ENCODE data around the gene DLEU7.

The DLEU7 gene

DNA sequence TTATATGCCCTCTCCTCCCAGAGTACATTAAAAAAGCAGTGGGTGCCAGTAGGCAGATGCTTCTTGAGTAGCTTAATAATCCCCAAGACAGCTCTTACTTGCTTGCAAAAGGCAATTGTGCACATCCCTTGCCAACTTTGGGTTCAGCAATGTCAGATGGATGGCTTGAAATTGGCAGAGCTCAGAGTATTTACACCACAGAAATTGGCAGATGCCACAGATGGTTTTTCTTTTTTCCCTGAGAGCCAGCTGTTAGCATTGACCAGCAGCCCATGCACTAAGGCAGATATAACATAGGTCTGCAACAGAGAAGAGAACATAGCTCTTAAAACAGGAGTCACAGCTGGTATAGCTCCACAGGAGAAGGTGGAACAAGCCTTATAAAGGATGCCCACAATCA is 47.7 kb upstream of the DLEU7 start:
- H3K4me1 ChIP-seq (ENCODE audit: control insufficient read depth, insufficient read depth, low read length), result no peaks in the 10 kb centered on the region
- ChIA-PET POLR2A (interaction anchor here (1.1 kb wide), 1 partner anchor 19 kb away, joined by 3 read pairs; the partner anchor contains the start of gene RNASEH2B), CTCF (interaction anchor here (0.6 kb wide), 1 partner anchor 14 kb away, joined by 4 read pairs; no protein-coding TSS in a partner anchor)
- H3K4me3 ChIP-seq (ENCODE audit: low read depth, low read length), result no peak overlapping the region
- no peaks in the 10 kb centered on the region for H3K36me3 ChIP-seq (ENCODE audit: control insufficient read depth in 2 of 2, insufficient read depth in 1 of 2, low read length in 2 of 2)
- H3K9me3 ChIP-seq (ENCODE audit: control insufficient read depth, insufficient read depth, low read depth, low read length), result no peaks in the 10 kb centered on the region
- no peak overlapping the region for H3K27ac ChIP-seq (ENCODE audit: extremely low read depth, low read depth, low read length)
- TF ChIP-seq ZNF112 (tag by site-specific recombination; IDR thresholded peaks at IDR 0.05) (0 out of 2 replicates have a peak, but pooled peaks have one; percentile 43), ZNF169 (tag by site-specific recombination; IDR thresholded peaks at IDR 0.05) (no peak), ZBTB7A (tag by site-specific recombination; IDR thresholded peaks at IDR 0.05; ENCODE audit: low read depth) (no peak), SALL2 (tag by site-specific recombination; IDR thresholded peaks at IDR 0.05; ENCODE audit: borderline replicate concordance) (no peak), ZNF654 (tag by site-specific recombination; IDR thresholded peaks at IDR 0.05; ENCODE audit: low read depth) (no peak)
- TF ChIP-seq, protein P1, sequence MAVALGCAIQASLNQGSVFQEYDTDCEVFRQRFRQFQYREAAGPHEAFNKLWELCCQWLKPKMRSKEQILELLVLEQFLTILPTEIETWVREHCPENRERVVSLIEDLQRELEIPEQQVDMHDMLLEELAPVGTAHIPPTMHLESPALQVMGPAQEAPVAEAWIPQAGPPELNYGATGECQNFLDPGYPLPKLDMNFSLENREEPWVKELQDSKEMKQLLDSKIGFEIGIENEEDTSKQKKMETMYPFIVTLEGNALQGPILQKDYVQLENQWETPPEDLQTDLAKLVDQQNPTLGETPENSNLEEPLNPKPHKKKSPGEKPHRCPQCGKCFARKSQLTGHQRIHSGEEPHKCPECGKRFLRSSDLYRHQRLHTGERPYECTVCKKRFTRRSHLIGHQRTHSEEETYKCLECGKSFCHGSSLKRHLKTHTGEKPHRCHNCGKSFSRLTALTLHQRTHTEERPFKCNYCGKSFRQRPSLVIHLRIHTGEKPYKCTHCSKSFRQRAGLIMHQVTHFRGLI (tag by site-specific recombination; IDR thresholded peaks at IDR 0.05), result no peak

DNA sequence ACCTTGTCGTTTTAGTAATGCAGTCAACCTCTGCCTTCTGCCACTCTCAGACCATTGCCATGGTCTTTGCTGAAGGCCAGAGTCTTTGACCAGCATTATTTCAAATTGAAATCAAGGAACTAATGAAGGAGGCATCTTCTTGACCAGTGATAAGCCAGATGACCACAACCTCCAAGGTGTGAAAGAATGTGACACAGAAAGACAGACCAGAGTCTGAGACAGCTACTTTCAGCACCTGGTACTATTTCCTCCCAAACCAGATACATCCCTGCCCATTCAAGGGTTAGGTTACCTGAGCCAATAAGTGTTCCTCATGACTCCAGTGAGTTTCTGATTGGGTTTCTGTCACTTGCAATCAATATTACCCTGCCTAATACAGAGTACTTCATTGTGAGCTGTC is 45.8 kb upstream of the DLEU7 start:
- Histone ChIP-seq H3K36me3 (ENCODE audit: control insufficient read depth in 2 of 2, insufficient read depth in 1 of 2, low read length in 2 of 2) (no peaks in the 10 kb centered on the region), H3K9me3 (ENCODE audit: control insufficient read depth, insufficient read depth, low read depth, low read length) (no peaks in the 10 kb centered on the region), H3K27ac (ENCODE audit: extremely low read depth, low read depth, low read length) (no peak overlapping the region), H3K4me3 (ENCODE audit: low read depth, low read length) (no peak overlapping the region), H3K4me1 (ENCODE audit: control insufficient read depth, insufficient read depth, low read length) (no peaks in the 10 kb centered on the region)
- POLR2A ChIA-PET, result interaction anchor here (1.1 kb wide), 1 partner anchor 20 kb away, joined by 4 read pairs; the partner anchor contains the start of gene RNASEH2B
- no peak for TF ChIP-seq ZNF791 (tag by site-specific recombination; IDR thresholded peaks at IDR 0.05)
- no peak for TF ChIP-seq ZNF777 (tag by site-specific recombination; IDR thresholded peaks at IDR 0.05; ENCODE audit: borderline replicate concordance)
- TF ChIP-seq HOXD13 (CRISPR knock-in tag; IDR thresholded peaks at IDR 0.05; ENCODE audit: borderline replicate concordance), result no peak
- TF ChIP-seq, protein P2, sequence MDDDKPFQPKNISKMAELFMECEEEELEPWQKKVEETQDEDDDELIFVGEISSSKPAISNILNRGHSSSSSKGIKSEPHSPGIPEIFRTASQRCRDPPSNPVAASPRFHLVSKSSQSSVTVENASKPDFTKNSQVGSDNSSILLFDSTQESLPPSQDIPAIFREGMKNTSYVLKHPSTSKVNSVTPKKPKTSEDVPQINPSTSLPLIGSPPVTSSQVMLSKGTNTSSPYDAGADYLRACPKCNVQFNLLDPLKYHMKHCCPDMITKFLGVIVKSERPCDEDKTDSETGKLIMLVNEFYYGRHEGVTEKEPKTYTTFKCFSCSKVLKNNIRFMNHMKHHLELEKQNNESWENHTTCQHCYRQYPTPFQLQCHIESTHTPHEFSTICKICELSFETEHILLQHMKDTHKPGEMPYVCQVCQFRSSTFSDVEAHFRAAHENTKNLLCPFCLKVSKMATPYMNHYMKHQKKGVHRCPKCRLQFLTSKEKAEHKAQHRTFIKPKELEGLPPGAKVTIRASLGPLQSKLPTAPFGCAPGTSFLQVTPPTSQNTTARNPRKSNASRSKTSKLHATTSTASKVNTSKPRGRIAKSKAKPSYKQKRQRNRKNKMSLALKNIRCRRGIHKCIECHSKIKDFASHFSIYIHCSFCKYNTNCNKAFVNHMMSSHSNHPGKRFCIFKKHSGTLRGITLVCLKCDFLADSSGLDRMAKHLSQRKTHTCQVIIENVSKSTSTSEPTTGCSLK (tag by site-specific recombination; IDR thresholded peaks at IDR 0.05), result no peak
- CTCF ChIA-PET, result interaction anchor here (0.7 kb wide), 1 partner anchor 1150 kb away, joined by 4 read pairs; no protein-coding TSS in a partner anchor

DNA sequence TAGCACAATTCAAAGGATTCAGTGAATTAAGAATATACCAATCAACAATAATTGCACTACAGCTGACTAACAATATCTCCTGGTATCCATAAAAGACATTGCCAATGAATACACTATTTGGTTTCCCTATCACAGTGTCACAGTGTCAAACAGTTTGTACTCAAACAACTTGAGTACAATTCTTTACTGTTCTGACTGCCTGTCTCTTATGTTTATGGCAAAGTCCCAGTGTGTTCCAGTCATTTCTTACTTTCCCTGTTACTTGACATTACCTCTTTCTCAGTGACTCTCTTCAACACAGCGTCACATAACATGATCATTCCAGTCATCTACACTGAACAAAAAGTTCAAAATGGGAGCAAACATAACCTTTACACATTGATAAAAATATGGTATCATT is 44.9 kb upstream of the DLEU7 start:
- Histone ChIP-seq H3K36me3 (ENCODE audit: control insufficient read depth in 2 of 2, insufficient read depth in 1 of 2, low read length in 2 of 2) (no peaks in the 10 kb centered on the region), H3K9me3 (ENCODE audit: control insufficient read depth, insufficient read depth, low read depth, low read length) (no peaks in the 10 kb centered on the region), H3K4me1 (ENCODE audit: control insufficient read depth, insufficient read depth, low read length) (no peaks in the 10 kb centered on the region), H3K4me3 (ENCODE audit: low read depth, low read length) (no peak overlapping the region), H3K27ac (ENCODE audit: extremely low read depth, low read depth, low read length) (no peak overlapping the region)
- POLR2A ChIA-PET, result no interaction called here
- CTCF ChIA-PET, result interaction anchor here (0.5 kb wide), 1 partner anchor 248 kb away, joined by 4 read pairs; no protein-coding TSS in a partner anchor
- TF ChIP-seq, protein P3, sequence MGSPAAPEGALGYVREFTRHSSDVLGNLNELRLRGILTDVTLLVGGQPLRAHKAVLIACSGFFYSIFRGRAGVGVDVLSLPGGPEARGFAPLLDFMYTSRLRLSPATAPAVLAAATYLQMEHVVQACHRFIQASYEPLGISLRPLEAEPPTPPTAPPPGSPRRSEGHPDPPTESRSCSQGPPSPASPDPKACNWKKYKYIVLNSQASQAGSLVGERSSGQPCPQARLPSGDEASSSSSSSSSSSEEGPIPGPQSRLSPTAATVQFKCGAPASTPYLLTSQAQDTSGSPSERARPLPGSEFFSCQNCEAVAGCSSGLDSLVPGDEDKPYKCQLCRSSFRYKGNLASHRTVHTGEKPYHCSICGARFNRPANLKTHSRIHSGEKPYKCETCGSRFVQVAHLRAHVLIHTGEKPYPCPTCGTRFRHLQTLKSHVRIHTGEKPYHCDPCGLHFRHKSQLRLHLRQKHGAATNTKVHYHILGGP (tag by site-specific recombination; IDR thresholded peaks at IDR 0.05), result peak; percentile 2; the same call in 1 of the 2 replicates
- no peak for TF ChIP-seq ZEB2 (tag by site-specific recombination; IDR thresholded peaks at IDR 0.05)

DNA sequence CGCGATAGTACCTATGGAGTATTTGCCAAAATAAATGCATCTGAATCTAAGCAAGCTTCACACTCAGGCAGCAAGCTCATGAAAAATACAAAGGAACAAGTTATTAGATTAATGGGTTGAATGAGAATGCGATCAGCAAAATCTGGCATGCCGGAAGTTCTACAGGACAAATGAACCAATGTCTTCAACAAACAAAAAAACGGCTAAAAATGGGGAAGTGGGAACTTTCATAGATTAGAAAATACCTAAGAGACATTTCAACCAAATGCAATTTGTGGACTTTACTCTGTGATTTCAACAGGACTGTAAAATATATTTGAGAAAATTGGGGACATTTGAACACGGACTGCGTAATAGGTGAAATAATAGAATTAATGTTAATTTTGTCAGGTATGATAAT is 43.7 kb upstream of the DLEU7 start:
- ChIA-PET CTCF (no interaction called here), POLR2A (no interaction called here)
- no peak overlapping the region for H3K4me3 ChIP-seq (ENCODE audit: low read depth, low read length)
- no peaks in the 10 kb centered on the region for H3K4me1 ChIP-seq (ENCODE audit: control insufficient read depth, insufficient read depth, low read length)
- no peak overlapping the region for H3K27ac ChIP-seq (ENCODE audit: extremely low read depth, low read depth, low read length)
- H3K9me3 ChIP-seq (ENCODE audit: control insufficient read depth, insufficient read depth, low read depth, low read length), result no peaks in the 10 kb centered on the region
- H3K36me3 ChIP-seq (ENCODE audit: control insufficient read depth in 2 of 2, insufficient read depth in 1 of 2, low read length in 2 of 2), result no peaks in the 10 kb centered on the region
- TF ChIP-seq, protein P4, sequence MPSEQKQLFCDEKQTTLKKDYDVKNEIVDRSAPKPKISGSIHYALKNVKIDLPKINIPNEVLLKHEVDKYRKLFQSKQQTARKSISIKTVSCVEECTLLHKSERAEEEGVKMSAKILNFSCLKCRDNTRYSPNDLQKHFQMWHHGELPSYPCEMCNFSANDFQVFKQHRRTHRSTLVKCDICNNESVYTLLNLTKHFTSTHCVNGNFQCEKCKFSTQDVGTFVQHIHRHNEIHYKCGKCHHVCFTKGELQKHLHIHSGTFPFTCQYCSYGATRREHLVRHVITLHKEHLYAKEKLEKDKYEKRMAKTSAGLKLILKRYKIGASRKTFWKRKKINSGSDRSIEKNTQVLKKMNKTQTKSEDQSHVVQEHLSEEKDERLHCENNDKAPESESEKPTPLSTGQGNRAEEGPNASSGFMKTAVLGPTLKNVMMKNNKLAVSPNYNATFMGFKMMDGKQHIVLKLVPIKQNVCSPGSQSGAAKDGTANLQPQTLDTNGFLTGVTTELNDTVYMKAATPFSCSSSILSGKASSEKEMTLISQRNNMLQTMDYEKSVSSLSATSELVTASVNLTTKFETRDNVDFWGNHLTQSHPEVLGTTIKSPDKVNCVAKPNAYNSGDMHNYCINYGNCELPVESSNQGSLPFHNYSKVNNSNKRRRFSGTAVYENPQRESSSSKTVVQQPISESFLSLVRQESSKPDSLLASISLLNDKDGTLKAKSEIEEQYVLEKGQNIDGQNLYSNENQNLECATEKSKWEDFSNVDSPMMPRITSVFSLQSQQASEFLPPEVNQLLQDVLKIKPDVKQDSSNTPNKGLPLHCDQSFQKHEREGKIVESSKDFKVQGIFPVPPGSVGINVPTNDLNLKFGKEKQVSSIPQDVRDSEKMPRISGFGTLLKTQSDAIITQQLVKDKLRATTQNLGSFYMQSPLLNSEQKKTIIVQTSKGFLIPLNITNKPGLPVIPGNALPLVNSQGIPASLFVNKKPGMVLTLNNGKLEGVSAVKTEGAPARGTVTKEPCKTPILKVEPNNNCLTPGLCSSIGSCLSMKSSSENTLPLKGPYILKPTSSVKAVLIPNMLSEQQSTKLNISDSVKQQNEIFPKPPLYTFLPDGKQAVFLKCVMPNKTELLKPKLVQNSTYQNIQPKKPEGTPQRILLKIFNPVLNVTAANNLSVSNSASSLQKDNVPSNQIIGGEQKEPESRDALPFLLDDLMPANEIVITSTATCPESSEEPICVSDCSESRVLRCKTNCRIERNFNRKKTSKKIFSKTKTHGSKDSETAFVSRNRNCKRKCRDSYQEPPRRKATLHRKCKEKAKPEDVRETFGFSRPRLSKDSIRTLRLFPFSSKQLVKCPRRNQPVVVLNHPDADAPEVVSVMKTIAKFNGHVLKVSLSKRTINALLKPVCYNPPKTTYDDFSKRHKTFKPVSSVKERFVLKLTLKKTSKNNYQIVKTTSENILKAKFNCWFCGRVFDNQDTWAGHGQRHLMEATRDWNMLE (tag by site-specific recombination; conservative IDR thresholded peaks at IDR 0.05; ENCODE audit: low read depth), result no peak
- TF ChIP-seq ZNF133 (tag by site-specific recombination; IDR thresholded peaks at IDR 0.05) (no peak), ZNF785 (tag by site-specific recombination; IDR thresholded peaks at IDR 0.05) (no peak), ZNF157 (tag by site-specific recombination; IDR thresholded peaks at IDR 0.05) (no peak), ZNF473 (tag by site-specific recombination; IDR thresholded peaks at IDR 0.05) (no peak), EGR2 (tag by site-specific recombination; IDR thresholded peaks at IDR 0.05; ENCODE audit: low read depth) (no peak), OSR2 (tag by site-specific recombination; IDR thresholded peaks at IDR 0.05) (no peak)
